KMS-11 (cell line): Measurements from ENCODE around the gene ATP6AP1.

Experiments used
- H2AFZ ChIP-seq: fragments of 200-600 bp; sonication (generic); 2 replicates; pipeline ENCODE4 v1.6.1; 2016; ENCODE audit warnings: antibody characterized with exemption, mixed run types, low read depth
- H3K27ac ChIP-seq: fragments of 200-600 bp; sonication (generic); 2 replicates; pipeline ENCODE4 v1.6.1; 2016; ENCODE audit warnings: mild to moderate bottlenecking, mixed run types
- H3K27me3 ChIP-seq: fragments of 200-600 bp; sonication (generic); 2 replicates; pipeline ENCODE4 v1.6.1; 2017; ENCODE audit warnings: mild to moderate bottlenecking, low read depth, mixed run types, moderate library complexity; ENCODE audit not compliant: insufficient read depth
- H3K36me3 ChIP-seq: fragments of 200-600 bp; sonication (generic); 2 replicates; pipeline ENCODE4 v1.6.1; 2017; ENCODE audit warnings: mild to moderate bottlenecking, mixed run types; ENCODE audit not compliant: insufficient read depth
- H3K4me1 ChIP-seq: fragments of 200-600 bp; sonication (generic); 2 replicates; pipeline ENCODE4 v1.6.1; 2016; ENCODE audit warnings: mild to moderate bottlenecking, low read depth, mixed run types; ENCODE audit not compliant: poor library complexity, severe bottlenecking
- H3K4me2 ChIP-seq: fragments of 200-600 bp; sonication (generic); 2 replicates; pipeline ENCODE4 v1.7.0; 2016; ENCODE audit warnings: mild to moderate bottlenecking, mixed run types
- H3K4me3 ChIP-seq: fragments of 200-600 bp; sonication (generic); IDR thresholded peaks from 2 replicates; pipeline ENCODE4 v1.6.1; 2017; ENCODE audit warnings: low read depth, low read length, mixed read lengths; ENCODE audit not compliant: insufficient read depth
- H3K79me2 ChIP-seq: fragments of 200-600 bp; sonication (generic); 2 replicates; pipeline ENCODE4 v1.6.1; 2016; ENCODE audit warnings: low read depth, mixed run types; ENCODE audit not compliant: insufficient read depth
- H3K9ac ChIP-seq: fragments of 200-600 bp; sonication (generic); 2 replicates; pipeline ENCODE4 v1.6.1; 2016; ENCODE audit warnings: mild to moderate bottlenecking, mixed run types
- H4K20me1 ChIP-seq: fragments of 200-600 bp; sonication (generic); 2 replicates; pipeline ENCODE4 v1.6.1; 2016; ENCODE audit warnings: mild to moderate bottlenecking, mixed run types; ENCODE audit not compliant: insufficient read depth
- TF ChIP-seq, protein P1 (sequence below): fragments of 200-600 bp; sonication (generic); conservative IDR thresholded peaks from 2 replicates; pipeline ENCODE4 v1.6.1; 2017; ENCODE audit warnings: low read depth, mild to moderate bottlenecking, antibody characterized with exemption, low read length, moderate library complexity, mixed read lengths

Gene ATP6AP1

DNA sequence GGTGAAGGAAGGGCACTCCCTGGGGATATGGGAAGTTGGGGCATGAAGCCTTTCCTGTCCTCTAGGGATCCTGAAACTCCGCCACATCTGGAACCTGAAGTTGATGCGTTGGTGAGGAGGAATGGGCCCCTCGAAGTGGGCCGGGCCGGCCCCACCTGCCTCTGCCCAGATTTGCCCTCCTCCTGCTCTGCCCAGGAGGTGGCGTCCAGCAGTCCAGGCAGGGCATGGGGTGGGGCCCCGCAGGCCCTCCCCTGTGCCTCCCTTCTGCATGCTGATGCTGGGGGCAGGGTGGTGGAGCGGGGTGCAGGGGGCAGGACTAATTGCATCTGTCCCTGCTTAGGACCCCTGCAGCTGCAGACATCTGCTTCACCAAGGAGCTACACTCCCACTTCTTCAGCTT, 15.3 kb upstream of the ATP6AP1 start:
- Histone ChIP-seq H3K4me3 (no peak overlapping the region), H3K36me3 (no peaks in the 10 kb centered on the region), H3K27ac (peak overlapping the region; percentile 48; the same call in 1 of the 2 replicates), H4K20me1 (no peaks in the 10 kb centered on the region), H3K4me1 (peaks cover 15% of the 10 kb centered on the region), H3K9ac (no peak overlapping the region), H3K27me3 (no peaks in the 10 kb centered on the region), H2AFZ (no peak overlapping the region), H3K4me2 (no peak overlapping the region), H3K79me2 (no peaks in the 10 kb centered on the region)
- TF ChIP-seq, protein P1, sequence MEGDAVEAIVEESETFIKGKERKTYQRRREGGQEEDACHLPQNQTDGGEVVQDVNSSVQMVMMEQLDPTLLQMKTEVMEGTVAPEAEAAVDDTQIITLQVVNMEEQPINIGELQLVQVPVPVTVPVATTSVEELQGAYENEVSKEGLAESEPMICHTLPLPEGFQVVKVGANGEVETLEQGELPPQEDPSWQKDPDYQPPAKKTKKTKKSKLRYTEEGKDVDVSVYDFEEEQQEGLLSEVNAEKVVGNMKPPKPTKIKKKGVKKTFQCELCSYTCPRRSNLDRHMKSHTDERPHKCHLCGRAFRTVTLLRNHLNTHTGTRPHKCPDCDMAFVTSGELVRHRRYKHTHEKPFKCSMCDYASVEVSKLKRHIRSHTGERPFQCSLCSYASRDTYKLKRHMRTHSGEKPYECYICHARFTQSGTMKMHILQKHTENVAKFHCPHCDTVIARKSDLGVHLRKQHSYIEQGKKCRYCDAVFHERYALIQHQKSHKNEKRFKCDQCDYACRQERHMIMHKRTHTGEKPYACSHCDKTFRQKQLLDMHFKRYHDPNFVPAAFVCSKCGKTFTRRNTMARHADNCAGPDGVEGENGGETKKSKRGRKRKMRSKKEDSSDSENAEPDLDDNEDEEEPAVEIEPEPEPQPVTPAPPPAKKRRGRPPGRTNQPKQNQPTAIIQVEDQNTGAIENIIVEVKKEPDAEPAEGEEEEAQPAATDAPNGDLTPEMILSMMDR, result no peak

DNA sequence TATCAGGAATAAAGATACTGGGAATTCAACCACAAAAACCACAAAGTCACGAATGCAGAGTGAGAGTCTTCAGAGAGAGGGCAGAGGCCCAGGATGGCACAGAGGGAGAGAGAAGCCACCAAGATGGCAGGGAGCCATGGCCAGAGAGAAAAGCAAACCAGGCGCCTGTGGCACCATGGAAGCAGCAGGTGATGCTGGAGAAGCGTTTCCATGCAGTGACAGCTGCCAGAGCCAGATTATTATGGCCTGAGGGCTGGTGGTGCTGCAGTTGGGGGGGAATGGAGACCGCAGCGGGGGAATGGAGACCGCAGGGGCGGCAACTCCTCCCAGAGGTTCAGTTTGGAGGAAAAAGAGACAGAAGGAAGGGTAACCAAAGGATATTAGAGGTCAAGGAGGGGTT, 11.3 kb upstream of the ATP6AP1 start:
- H3K79me2 ChIP-seq, result no peaks in the 10 kb centered on the region
- H3K4me2 ChIP-seq, result no peak overlapping the region
- TF ChIP-seq, protein P1, result no peak
- H3K27me3 ChIP-seq, result no peaks in the 10 kb centered on the region
- H3K27ac ChIP-seq, result no peak overlapping the region
- H3K9ac ChIP-seq, result no peak overlapping the region
- H2AFZ ChIP-seq, result no peak overlapping the region
- H3K4me1 ChIP-seq, result peaks cover 9% of the 10 kb centered on the region
- H4K20me1 ChIP-seq, result no peaks in the 10 kb centered on the region
- no peaks in the 10 kb centered on the region for H3K36me3 ChIP-seq
- H3K4me3 ChIP-seq, result no peak overlapping the region

DNA sequence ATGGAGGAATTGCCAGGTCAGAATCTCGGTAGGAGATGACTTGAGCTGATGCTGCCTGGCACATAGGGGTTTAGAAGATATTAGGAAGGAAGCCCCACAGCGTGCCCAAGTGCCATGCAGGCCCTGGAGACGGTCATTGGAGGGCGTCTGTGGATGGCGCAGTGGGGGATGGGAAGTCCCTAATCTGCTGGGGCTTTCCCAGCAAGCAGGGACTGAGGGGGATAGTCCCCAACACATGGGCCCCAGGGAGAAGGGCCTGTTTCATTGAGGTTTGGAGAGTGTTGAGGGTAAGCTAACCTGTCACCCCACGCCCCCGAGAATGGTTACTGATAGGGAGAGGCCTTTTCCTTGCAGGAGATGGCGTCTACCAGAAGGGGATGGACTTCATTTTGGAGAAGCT, 9.3 kb upstream of the ATP6AP1 start:
- Histone ChIP-seq H3K27me3 (no peaks in the 10 kb centered on the region), H2AFZ (no peak overlapping the region), H3K4me3 (no peak overlapping the region), H4K20me1 (no peaks in the 10 kb centered on the region), H3K27ac (no peak overlapping the region), H3K4me2 (no peak overlapping the region), H3K36me3 (no peaks in the 10 kb centered on the region), H3K4me1 (no peaks in the 10 kb centered on the region), H3K9ac (no peak overlapping the region), H3K79me2 (no peaks in the 10 kb centered on the region)
- TF ChIP-seq, protein P1, result no peak

DNA sequence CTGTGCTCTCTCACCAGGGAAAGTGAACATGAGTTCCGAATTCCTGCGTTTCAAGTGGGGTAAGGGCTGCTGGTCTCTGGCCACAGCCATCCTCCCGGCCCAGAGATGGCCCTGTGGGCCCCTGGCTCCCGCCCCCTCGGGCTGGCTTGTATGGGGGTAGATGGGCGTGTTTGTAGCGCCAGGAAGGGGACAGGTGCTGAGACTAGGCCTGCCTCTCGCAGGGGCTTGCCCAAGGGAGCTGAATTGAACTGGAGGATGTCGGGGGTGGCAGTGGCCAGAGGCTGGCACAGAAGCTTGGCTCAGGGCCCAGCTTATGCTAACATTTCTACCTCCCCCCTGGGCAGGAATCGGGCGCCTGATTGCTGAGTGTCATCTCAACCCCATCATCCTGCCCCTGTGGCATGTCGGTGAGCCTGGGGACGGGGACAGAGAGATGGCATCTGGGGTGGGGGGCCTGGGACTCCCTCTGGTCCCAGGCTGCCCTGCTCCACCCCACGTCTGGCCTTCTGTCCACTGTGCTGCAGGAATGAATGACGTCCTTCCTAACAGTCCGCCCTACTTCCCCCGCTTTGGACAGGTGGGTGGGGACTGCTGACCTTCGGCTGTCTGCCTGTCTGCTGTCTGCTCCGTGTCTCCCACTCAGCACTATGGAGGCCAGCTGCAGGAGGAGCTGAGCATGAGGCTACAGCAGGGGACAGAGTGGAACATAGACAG, 8.6 kb upstream of the ATP6AP1 start:
- no peak overlapping the region for H3K9ac ChIP-seq
- H3K4me1 ChIP-seq, result no peaks in the 10 kb centered on the region
- no peaks in the 10 kb centered on the region for H4K20me1 ChIP-seq
- no peak overlapping the region for H2AFZ ChIP-seq
- H3K4me2 ChIP-seq, result no peak overlapping the region
- H3K79me2 ChIP-seq, result no peaks in the 10 kb centered on the region
- no peaks in the 10 kb centered on the region for H3K27me3 ChIP-seq
- TF ChIP-seq, protein P1, result no peak
- H3K4me3 ChIP-seq, result no peak overlapping the region
- no peak overlapping the region for H3K27ac ChIP-seq
- H3K36me3 ChIP-seq, result no peaks in the 10 kb centered on the region
